T1000 (cell line): ENCODE data around the gene DCBLD2.

Source experiments
- DNase-seq: peaks from one replicate; lab custom pipeline; 2025; ENCODE audit warnings: mixed read lengths; lab: John Stamatoyannopoulos, UW

Gene DCBLD2

GRCh38 chr3:98829246-98829832, 72.2 kb downstream of the DCBLD2 start:
- no peak for DNase-seq

DNA sequence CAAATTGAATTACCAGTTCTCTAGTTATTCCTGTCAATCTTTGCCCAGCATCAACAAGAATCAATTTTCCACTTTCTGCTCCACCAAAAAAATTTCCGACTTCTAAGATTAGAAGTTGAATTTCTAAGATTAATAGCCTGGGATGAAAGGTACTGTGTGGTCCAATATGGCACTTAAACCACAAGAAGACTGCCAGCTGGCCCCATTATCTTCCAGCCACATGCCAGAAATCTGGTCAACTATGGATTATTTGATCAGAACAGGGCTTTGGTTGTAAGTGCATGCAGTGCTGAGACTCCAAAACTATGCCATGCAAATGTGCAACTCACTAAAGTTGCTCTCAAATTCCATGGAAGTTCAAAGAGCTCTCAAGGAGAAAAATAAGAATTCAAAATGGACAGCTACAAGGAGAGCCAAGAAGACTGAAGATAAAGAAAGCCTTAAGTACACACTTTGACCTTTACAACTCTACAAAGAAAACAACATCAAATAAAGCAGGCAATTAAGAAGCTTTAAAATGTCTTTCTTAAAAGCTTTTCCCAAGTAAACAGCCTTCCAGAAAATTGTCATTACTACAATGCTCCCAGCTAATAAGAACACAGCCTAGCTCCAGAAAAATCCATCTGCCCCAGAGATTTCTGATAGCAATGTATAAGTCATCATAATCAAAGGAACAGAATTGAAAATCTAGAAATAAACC, 74.1 kb downstream of the DCBLD2 start:
- no peak for DNase-seq

DNA sequence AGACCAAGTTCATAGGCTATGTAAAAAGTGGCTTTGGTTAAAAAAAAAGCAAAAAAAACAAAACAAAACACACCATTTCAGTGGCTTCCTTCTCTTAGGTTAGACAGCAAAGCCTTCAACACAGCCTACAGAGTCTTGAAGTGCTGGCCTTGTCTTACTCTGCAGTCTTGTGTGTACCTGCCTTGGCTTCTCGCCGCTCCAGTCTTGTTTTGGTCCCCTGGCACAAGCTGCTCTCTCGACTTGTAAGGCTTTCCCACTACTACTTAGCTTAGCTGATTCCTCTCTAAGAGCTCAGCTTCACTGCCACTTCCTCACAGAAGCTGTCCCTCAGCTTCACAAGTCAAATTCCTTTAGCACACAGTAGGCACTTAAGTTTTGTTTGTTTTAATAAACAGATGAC, 75.4 kb downstream of the DCBLD2 start:
- no peak for DNase-seq

GRCh38 chr3:98824256-98824655, 77.2 kb downstream of the DCBLD2 start:
- no peak for DNase-seq

DNA sequence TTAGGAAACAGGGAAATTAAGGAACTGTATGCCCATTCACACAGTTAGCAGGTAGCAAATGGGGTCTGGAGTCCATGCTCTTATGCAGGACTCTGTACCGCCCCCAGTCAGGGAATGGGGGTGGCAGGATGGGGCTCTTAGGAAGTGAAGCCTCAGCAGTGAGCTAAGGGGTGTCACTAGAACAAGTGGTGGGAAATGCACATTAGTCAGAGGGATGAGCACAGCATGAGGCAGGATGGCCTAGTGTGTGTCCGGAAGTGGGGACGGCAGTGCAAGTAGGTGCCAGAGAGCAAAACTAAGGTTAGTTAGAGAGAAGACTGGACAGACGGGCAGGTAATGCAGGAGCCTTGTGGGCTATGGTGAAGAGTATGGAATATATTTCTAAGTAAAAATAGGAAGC, 77.7 kb downstream of the DCBLD2 start:
- DNase-seq = no peak

- no peak for DNase-seq
Measured at GRCh38 chr3:98821063-98821462, 80.4 kb downstream of the DCBLD2 start.

DNA sequence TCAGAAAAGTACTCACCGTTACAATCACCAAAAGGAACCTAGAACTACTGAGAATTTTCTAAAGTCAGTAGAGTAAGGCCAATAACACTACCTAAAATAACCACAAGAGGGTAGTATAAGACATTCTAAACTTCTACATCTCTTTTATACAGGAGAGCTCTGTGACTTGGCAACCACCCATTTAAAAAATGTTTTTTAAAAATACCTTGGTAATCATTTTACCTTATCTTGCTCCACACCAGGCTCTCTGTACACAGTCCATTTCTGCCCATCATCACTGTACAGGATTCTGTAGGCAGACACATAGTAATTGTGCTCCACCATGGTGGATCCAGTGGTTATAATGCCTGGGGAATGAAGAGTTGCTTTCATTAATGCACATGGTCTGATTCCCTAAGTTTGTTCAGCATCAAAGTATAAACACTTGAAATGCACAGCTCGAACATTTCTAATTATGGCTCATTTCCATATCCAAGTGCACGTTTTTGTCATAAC, 83.9 kb downstream of the DCBLD2 start:
- no peak for DNase-seq

DNA sequence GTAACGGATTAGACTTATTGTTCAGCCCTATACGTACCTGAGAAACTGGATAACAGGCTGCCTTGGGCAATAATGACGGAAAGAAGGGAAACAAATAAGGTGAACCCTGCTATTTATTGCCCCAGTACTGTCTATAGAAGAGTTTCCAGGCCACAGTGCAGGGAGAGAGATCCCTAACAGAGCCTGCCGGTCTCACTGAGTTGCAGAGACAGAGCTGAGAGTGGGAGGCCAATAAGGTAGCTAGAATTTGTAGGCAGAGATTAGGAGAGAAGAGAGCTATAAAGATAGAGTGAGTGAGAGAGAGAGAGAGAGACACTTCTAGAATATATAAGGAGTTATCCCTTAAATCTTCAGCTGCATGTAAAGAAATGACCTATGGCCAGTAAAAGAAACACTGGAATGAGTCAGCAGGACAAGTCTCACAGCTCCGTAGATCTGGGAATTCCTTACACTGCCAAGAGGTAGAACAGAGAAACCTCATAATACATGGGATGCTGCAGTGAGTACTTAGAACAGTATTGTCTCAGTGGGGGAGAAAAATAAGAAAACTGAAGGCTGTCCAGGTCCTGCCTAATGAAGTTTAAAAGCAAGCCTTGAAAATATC, 86.6 kb downstream of the DCBLD2 start:
- DNase-seq = no peak

- no peak for DNase-seq
Measured at GRCh38 chr3:98812851-98813374, 88.6 kb downstream of the DCBLD2 start.

GRCh38 chr3:98811048-98811447, 90.4 kb downstream of the DCBLD2 start:
- DNase-seq = no peak

GRCh38 chr3:98809557-98809956, 91.9 kb downstream of the DCBLD2 start:
- DNase-seq = no peak

- no peak for DNase-seq
Measured at GRCh38 chr3:98808071-98808470, 93.4 kb downstream of the DCBLD2 start.

- no peak for DNase-seq
Measured at GRCh38 chr3:98807561-98807960, 93.9 kb downstream of the DCBLD2 start.

- no peak for DNase-seq
Measured at GRCh38 chr3:98807011-98807410, 94.5 kb downstream of the DCBLD2 start.

GRCh38 chr3:98806521-98806920, 95.0 kb downstream of the DCBLD2 start:
- no peak for DNase-seq

- DNase-seq = no peak
Measured at GRCh38 chr3:98805571-98805970, 95.9 kb downstream of the DCBLD2 start.

DNA sequence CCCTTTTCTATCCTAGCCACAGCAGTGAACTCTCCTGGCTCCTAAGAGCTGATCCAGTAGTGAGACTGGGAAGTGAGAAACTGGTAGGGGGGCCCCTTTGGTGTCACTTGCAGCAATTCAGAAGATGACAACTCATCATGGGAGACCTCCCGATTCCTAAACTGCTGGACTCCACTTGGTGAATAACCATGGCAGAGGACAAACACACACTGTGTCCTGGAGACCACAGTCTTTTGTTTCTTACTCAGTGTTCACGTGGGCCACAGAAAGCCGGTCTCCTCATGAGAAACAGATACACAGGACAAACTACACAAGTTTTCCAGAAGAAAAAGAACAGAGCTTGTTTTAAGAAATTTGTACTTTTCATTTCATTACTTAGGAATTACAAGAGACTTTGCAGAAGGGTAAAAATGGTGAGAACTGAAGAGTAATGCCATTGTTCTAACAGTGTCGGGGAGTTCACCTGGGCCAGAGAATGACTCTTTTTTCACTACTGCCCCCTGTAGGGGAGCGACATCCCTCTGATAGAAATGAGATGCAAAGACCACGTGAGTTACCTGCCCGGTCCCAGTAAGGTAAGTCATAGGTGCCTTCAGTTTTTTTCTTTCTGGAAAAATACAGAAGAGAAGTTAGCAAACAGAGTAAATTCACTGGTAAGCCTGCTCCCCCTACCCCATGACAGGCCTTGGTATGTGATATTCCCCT, 100.3 kb downstream of the DCBLD2 start:
- DNase-seq = no peak

- no peak for DNase-seq
Measured at GRCh38 chr3:98800401-98800800, 101.1 kb downstream of the DCBLD2 start.

DNA sequence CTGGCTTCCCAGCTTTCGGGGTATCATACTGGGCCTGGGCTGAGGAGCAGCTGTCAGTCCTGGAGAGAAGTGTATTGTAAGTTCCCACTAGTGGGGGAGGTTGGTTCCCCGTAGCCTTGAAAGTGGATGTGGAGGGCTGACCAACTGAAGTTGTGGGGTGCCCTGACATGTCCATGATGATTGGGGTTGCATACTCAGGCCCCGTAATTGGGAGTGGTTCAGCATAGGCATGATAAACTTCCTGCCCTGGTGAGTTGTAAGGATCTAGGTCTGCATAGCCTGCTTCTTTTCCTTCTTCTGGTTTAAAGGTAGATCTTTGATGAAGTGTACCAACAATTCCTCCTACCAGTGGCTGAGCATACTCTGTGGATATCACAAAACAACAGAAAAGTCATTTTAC, 102.0 kb downstream of the DCBLD2 start:
- DNase-seq = no peak

DNA sequence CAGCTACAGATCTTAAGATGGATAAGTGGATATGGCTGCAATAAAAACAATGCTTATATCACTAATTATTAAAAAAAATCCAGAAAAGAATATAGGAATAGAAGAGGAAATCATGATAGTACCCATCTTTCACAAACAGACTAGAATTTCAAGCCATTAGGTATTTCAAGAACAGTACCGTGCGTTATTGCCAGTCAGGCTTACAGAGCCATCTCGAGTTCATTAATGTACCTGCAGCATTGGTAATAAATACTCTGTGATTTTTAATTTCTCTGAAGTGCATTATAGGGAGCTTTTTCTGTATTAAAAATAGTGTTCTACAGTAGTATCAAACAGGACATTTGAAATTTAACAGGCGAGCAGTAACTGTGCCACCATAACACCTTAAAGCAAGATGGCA, 102.7 kb downstream of the DCBLD2 start:
- DNase-seq = no peak

DNA sequence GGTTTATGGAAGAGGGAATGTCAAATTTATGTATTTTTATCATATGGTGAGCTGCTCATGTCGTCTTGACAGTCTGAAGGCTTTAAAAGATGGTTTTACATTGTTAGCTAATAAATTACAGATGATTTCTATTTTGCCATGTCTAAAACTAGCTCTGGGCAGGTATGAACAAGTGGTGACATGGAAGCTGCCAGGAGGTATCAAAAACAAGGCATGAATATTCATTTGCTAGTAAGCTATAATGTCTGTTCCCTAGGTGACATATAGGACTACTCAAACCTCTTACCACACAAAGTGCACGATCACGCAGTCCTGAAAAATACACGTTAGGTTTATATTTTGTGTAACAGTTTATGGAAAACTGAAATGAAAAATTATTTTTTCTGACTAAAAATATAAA, 103.6 kb downstream of the DCBLD2 start:
- no peak for DNase-seq

GRCh38 chr3:98796334-98796733, 105.2 kb downstream of the DCBLD2 start:
- no peak for DNase-seq

DNA sequence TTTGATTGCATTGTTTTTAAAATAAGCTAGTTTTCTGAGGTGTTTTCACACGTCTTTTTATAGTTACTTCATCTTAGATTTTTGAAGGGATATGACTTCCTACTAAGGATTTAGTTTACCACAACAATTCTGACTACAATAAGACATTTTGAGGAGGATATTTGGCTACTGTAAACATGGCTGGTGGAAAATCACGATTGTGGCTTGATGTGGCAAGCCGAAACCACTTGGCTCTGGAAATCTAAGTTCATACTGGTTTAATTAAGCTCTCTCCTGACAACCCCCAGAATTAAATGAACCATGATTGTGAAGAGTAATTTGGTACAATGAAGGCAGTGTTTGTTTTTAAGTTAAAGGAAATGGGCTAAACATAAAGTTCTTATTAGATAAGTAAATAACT, 107.5 kb downstream of the DCBLD2 start:
- DNase-seq = no peak
